ENCODE data around the gene MAPKAPK5.
A peak's percentile ranks its signal among the peaks of the same experiment; 100 is the strongest.

Gene MAPKAPK5

GRCh38 chr12:111841750-111842555 lies at the start of gene MAPKAPK5:
TSS of gene MAPKAPK5 (plus strand) at chr12:111842228. CDS start at chr12:111842734, 506 bp downstream.
- Histone ChIP-seq H3K9me2 (replicated peaks; ENCODE audit: control insufficient read depth, low read length) (no peaks in the 10 kb centered on the region), H3K27me3 (ENCODE audit: control insufficient read depth, low read length) (no peaks in the 10 kb centered on the region), H3K4me2 (ENCODE audit: low read length) (peak within 1 kb of the TSS; percentile 78), H3K4me3 (ENCODE audit: low read length) (peak within 1 kb of the TSS; percentile 93), H3K4me1 (ENCODE audit: control insufficient read depth, low read length) (peaks cover 28% of the 10 kb centered on the region), H3K9me3 (ENCODE audit: control insufficient read depth, insufficient read depth, low read length) (no peaks in the 10 kb centered on the region), H3K27ac (ENCODE audit: low read depth, low read length) (peak within 1 kb of the TSS; percentile 52), H3K79me2 (ENCODE audit: control insufficient read depth, low read length) (peaks cover 84% of the 10 kb centered on the region), H3K36me3 (ENCODE audit: control insufficient read depth, low read length) (peaks cover 61% of the 10 kb centered on the region), H3F3A (ENCODE audit: control insufficient read depth, insufficient read depth) (no peaks in the 10 kb centered on the region), H4K20me1 (ENCODE audit: control insufficient read depth, insufficient read depth, low read depth, low read length) (no peaks in the 10 kb centered on the region)
- TF ChIP-seq EZH2phosphoT487 (IDR thresholded peaks at IDR 0.05; ENCODE audit: borderline replicate concordance, low read length) (no peak), CTCF (IDR thresholded peaks at IDR 0.05; ENCODE audit: low read depth, low read length, poor library complexity, severe bottlenecking) (no peak)

DNA sequence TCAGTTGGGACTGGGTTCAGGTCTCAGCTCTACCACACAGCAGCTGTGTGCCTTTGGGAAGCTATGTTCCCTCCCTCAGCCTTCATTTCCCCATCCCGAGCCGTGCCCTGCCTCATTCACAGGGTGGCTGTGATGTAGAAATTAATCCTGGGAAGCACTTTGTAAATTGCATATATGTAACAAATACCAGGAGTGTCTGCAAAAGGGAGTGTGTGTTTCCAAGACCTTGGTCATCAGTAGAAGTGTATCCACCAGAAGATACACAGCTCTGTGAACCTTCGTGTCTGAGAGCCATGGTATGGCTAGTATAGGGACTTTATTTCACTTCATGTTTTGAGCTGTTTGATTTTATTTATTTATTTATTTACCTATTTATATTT lies 49.2 kb upstream of the MAPKAPK5 start:
- Histone ChIP-seq H3K4me2 (ENCODE audit: low read length) (no peak overlapping the region), H3F3A (ENCODE audit: control insufficient read depth, insufficient read depth) (no peaks in the 10 kb centered on the region), H3K4me3 (ENCODE audit: low read length) (no peak overlapping the region), H3K27ac (ENCODE audit: low read depth, low read length) (no peak overlapping the region), H4K20me1 (ENCODE audit: control insufficient read depth, insufficient read depth, low read depth, low read length) (no peaks in the 10 kb centered on the region), H3K27me3 (ENCODE audit: control insufficient read depth, low read length) (no peaks in the 10 kb centered on the region), H3K4me1 (ENCODE audit: control insufficient read depth, low read length) (peaks cover 5% of the 10 kb centered on the region), H3K9me3 (ENCODE audit: control insufficient read depth, insufficient read depth, low read length) (no peaks in the 10 kb centered on the region), H3K36me3 (ENCODE audit: control insufficient read depth, low read length) (peaks cover 3% of the 10 kb centered on the region; the same call in 1 of the 2 replicates), H3K9me2 (replicated peaks; ENCODE audit: control insufficient read depth, low read length) (no peaks in the 10 kb centered on the region), H3K79me2 (ENCODE audit: control insufficient read depth, low read length) (no peaks in the 10 kb centered on the region)
- TF ChIP-seq CTCF (IDR thresholded peaks at IDR 0.05; ENCODE audit: low read depth, low read length, poor library complexity, severe bottlenecking) (no peak), EZH2phosphoT487 (IDR thresholded peaks at IDR 0.05; ENCODE audit: borderline replicate concordance, low read length) (no peak)

- Histone ChIP-seq H3K9me3 (ENCODE audit: control insufficient read depth, insufficient read depth, low read length) (no peaks in the 10 kb centered on the region), H3K79me2 (ENCODE audit: control insufficient read depth, low read length) (no peaks in the 10 kb centered on the region), H3K9me2 (replicated peaks; ENCODE audit: control insufficient read depth, low read length) (no peaks in the 10 kb centered on the region), H3K27me3 (ENCODE audit: control insufficient read depth, low read length) (no peaks in the 10 kb centered on the region), H3K4me2 (ENCODE audit: low read length) (no peak overlapping the region), H3K4me1 (ENCODE audit: control insufficient read depth, low read length) (peaks cover 5% of the 10 kb centered on the region), H3F3A (ENCODE audit: control insufficient read depth, insufficient read depth) (no peaks in the 10 kb centered on the region), H4K20me1 (ENCODE audit: control insufficient read depth, insufficient read depth, low read depth, low read length) (no peaks in the 10 kb centered on the region), H3K4me3 (ENCODE audit: low read length) (no peak overlapping the region), H3K36me3 (ENCODE audit: control insufficient read depth, low read length) (peaks cover 15% of the 10 kb centered on the region), H3K27ac (ENCODE audit: low read depth, low read length) (no peak overlapping the region)
- TF ChIP-seq CTCF (IDR thresholded peaks at IDR 0.05; ENCODE audit: low read depth, low read length, poor library complexity, severe bottlenecking) (no peak), EZH2phosphoT487 (IDR thresholded peaks at IDR 0.05; ENCODE audit: borderline replicate concordance, low read length) (no peak)
Measured at GRCh38 chr12:111798182-111798581, 43.8 kb upstream of the MAPKAPK5 start.
